HEK293 (cell line): ENCODE measurements around the gene C19orf53.

Source experiments
- GLIS1 ChIP-seq: fragments of 450-650 bp; formaldehyde crosslinking; IDR thresholded peaks from 2 replicates; pipeline ENCODE4 v1.5.1; 2016; ENCODE audit warnings: missing biosample characterization, missing genetic modification characterization
- HOXD13 ChIP-seq: sonication (generic); formaldehyde crosslinking; IDR thresholded peaks from 2 replicates; pipeline ENCODE4 v1.8.0; 2022; ENCODE audit warnings: missing genetic modification reagents, borderline replicate concordance
- KLF10 ChIP-seq: fragments of 450-650 bp; IDR thresholded peaks from 2 replicates; pipeline ENCODE4 v1.5.1; 2018; ENCODE audit warnings: missing biosample characterization, mild to moderate bottlenecking, missing genetic modification characterization
- KLF8 ChIP-seq: fragments of 450-650 bp; formaldehyde crosslinking; IDR thresholded peaks from 2 replicates; pipeline ENCODE4 v1.5.1; 2016; ENCODE audit warnings: missing biosample characterization, missing genetic modification characterization
- SP7 ChIP-seq: fragments of 450-650 bp; formaldehyde crosslinking; IDR thresholded peaks from 2 replicates; pipeline ENCODE4 v1.5.1; 2016; ENCODE audit warnings: missing biosample characterization, missing genetic modification characterization
- YY1 ChIP-seq: fragments of 450-650 bp; formaldehyde crosslinking; IDR thresholded peaks from 2 replicates; pipeline ENCODE4 v1.5.1; 2018; ENCODE audit warnings: missing biosample characterization, missing genetic modification characterization
- ZBTB20 ChIP-seq: fragments of 450-650 bp; formaldehyde crosslinking; IDR thresholded peaks from 2 replicates; pipeline ENCODE4 v1.5.1; 2016; ENCODE audit warnings: missing biosample characterization, missing genetic modification characterization
- ZBTB48 ChIP-seq: fragments of 450-650 bp; formaldehyde crosslinking; IDR thresholded peaks from 2 replicates; pipeline ENCODE4 v1.5.1; 2016; ENCODE audit warnings: missing biosample characterization, missing genetic modification characterization
- ZNF121 ChIP-seq: fragments of 450-650 bp; formaldehyde crosslinking; IDR thresholded peaks from 2 replicates; pipeline ENCODE4 v1.5.1; 2016; ENCODE audit warnings: missing biosample characterization, missing genetic modification characterization
- ZNF146 ChIP-seq: fragments of 450-650 bp; formaldehyde crosslinking; IDR thresholded peaks from 2 replicates; pipeline ENCODE4 v1.5.1; 2016; ENCODE audit warnings: missing biosample characterization, missing genetic modification characterization
- ZNF335 ChIP-seq: fragments of 450-650 bp; formaldehyde crosslinking; conservative IDR thresholded peaks from 2 replicates; pipeline ENCODE4 v1.5.1; 2016; ENCODE audit warnings: missing biosample characterization, missing genetic modification characterization
- ZNF416 ChIP-seq: fragments of 450-650 bp; formaldehyde crosslinking; IDR thresholded peaks from 2 replicates; pipeline ENCODE4 v1.5.1; 2016; ENCODE audit warnings: missing biosample characterization, missing genetic modification characterization
- ZNF473 ChIP-seq: fragments of 450-650 bp; formaldehyde crosslinking; IDR thresholded peaks from 2 replicates; pipeline ENCODE4 v1.5.1; 2017; ENCODE audit warnings: missing biosample characterization, missing genetic modification characterization
- ZNF610 ChIP-seq: fragments of 450-650 bp; formaldehyde crosslinking; IDR thresholded peaks from 2 replicates; pipeline ENCODE4 v1.5.1; 2016; ENCODE audit warnings: missing biosample characterization, missing genetic modification characterization, borderline replicate concordance
- ZNF629 ChIP-seq: fragments of 450-650 bp; formaldehyde crosslinking; IDR thresholded peaks from 2 replicates; pipeline ENCODE4 v1.5.1; 2017; ENCODE audit warnings: missing biosample characterization, missing genetic modification characterization
- ZNF654 ChIP-seq: fragments of 450-650 bp; formaldehyde crosslinking; IDR thresholded peaks from 2 replicates; pipeline ENCODE4 v1.5.1; 2016; ENCODE audit warnings: low read depth, missing biosample characterization, missing genetic modification characterization
- ZNF660 ChIP-seq: fragments of 450-650 bp; IDR thresholded peaks from 2 replicates; pipeline ENCODE4 v1.5.1; 2018; ENCODE audit warnings: missing biosample characterization, mild to moderate bottlenecking, missing genetic modification characterization
- ZNF664 ChIP-seq: fragments of 450-650 bp; formaldehyde crosslinking; IDR thresholded peaks from 2 replicates; pipeline ENCODE4 v1.5.1; 2016; ENCODE audit warnings: missing biosample characterization, missing genetic modification characterization
- ZNF785 ChIP-seq: fragments of 450-650 bp; formaldehyde crosslinking; IDR thresholded peaks from 2 replicates; pipeline ENCODE4 v1.5.1; 2016; ENCODE audit warnings: missing biosample characterization, missing genetic modification characterization
- TF ChIP-seq, protein P1 (sequence below): fragments of 450-650 bp; formaldehyde crosslinking; IDR thresholded peaks from 2 replicates; pipeline ENCODE4 v1.5.1; 2016; ENCODE audit warnings: missing biosample characterization, missing genetic modification characterization
- TF ChIP-seq, protein P2 (sequence below): fragments of 450-650 bp; formaldehyde crosslinking; IDR thresholded peaks from 2 replicates; pipeline ENCODE4 v1.5.1; 2017; ENCODE audit warnings: missing biosample characterization, missing genetic modification characterization
- TF ChIP-seq, protein P3 (sequence below): fragments of 450-650 bp; formaldehyde crosslinking; IDR thresholded peaks from 2 replicates; pipeline ENCODE4 v1.5.1; 2017; ENCODE audit warnings: missing biosample characterization, missing genetic modification characterization
- TF ChIP-seq, protein P4 (sequence below): fragments of 450-650 bp; formaldehyde crosslinking; IDR thresholded peaks from 2 replicates; pipeline ENCODE4 v1.5.1; 2017; ENCODE audit warnings: missing biosample characterization, mild to moderate bottlenecking, missing genetic modification characterization, moderate library complexity
- TF ChIP-seq, protein P5 (sequence below): fragments of 450-650 bp; formaldehyde crosslinking; IDR thresholded peaks from 2 replicates; pipeline ENCODE4 v1.5.1; 2016; ENCODE audit warnings: missing biosample characterization, missing genetic modification characterization, low read depth
- TF ChIP-seq, protein P6 (sequence below): fragments of 450-650 bp; formaldehyde crosslinking; IDR thresholded peaks from 2 replicates; pipeline ENCODE4 v1.5.1; 2017; ENCODE audit warnings: missing biosample characterization, missing genetic modification characterization
- TF ChIP-seq, protein P7 (sequence below): fragments of 450-650 bp; formaldehyde crosslinking; IDR thresholded peaks from 2 replicates; pipeline ENCODE4 v1.5.1; 2016; ENCODE audit warnings: missing biosample characterization, missing genetic modification characterization

Gene C19orf53

DNA sequence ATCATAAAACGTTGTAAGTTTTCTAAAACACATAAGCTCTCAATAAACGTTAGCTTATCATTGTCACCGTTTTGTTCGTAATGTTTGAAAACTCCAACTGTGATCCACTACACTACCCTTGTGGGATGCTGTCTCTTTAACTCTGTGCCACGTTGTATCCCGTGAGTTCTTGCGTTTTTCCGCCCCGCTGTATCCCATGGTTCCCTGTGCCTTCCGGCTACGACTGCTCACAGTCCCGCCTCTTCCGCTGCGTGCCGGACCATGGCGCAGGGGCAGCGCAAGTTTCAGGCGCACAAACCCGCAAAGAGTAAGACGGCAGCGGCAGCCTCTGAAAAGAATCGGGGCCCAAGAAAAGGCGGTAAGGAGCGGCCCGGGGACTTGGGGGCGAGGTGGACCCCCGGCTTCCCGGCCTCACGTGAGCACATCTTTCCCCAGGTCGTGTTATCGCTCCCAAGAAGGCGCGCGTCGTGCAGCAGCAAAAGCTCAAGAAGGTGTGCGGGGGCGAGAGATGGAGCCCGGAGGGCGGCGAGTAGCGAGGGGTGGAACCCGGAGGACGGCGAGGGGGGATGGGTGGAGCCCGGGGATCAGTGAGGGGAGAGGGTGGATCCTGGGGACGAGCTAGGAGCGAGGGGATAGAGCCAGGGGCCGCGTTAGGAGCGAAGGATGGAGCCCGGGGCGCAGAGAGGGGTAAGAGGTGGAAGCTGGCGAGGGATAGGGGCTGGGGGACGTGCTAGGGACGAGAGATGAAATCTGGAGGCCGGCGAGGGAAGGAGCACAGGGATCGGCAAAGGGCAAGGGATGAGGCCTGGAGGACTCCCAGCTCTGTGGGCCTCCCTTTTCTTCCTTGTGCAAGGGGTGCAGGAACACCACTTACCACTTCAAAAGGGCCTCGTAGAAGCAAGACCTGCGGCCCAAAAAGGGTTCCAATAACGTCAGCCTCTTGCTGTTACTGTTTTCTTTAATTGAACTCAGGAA is at the start of gene C19orf53 (continued):
- TF ChIP-seq ZNF146 (peak; percentile 13; the same call in 1 of the 2 replicates), ZBTB20 (tag by site-specific recombination) (peak; percentile 91), HOXD13 (no peak), KLF8 (tag by site-specific recombination) (peak; percentile 86), YY1 (tag by site-specific recombination) (peak; percentile 86), ZNF121 (tag by site-specific recombination) (no peak; the same call in 1 of the 2 replicates), ZBTB48 (tag by site-specific recombination) (peak; percentile 97), ZNF416 (tag by site-specific recombination) (no peak), KLF10 (tag by site-specific recombination) (peak; percentile 37; the same call in 1 of the 2 replicates), GLIS1 (tag by site-specific recombination) (peak; percentile 25; the same call in 1 of the 2 replicates), ZNF610 (tag by site-specific recombination) (peak; percentile 58), ZNF629 (tag by site-specific recombination) (peak; percentile 92), ZNF785 (tag by site-specific recombination) (0 out of 2 replicates have a peak, but pooled peaks have one; percentile 23), SP7 (tag by site-specific recombination) (peak; percentile 86), ZNF660 (tag by site-specific recombination) (0 out of 2 replicates have a peak, but pooled peaks have one; percentile 66), ZNF473 (tag by site-specific recombination) (no peak), ZNF335 (tag by site-specific recombination) (peak; percentile 86), ZNF664 (tag by site-specific recombination) (peak; percentile 39; the same call in 1 of the 2 replicates), ZNF654 (tag by site-specific recombination) (no peak)
- TF ChIP-seq, protein P1, sequence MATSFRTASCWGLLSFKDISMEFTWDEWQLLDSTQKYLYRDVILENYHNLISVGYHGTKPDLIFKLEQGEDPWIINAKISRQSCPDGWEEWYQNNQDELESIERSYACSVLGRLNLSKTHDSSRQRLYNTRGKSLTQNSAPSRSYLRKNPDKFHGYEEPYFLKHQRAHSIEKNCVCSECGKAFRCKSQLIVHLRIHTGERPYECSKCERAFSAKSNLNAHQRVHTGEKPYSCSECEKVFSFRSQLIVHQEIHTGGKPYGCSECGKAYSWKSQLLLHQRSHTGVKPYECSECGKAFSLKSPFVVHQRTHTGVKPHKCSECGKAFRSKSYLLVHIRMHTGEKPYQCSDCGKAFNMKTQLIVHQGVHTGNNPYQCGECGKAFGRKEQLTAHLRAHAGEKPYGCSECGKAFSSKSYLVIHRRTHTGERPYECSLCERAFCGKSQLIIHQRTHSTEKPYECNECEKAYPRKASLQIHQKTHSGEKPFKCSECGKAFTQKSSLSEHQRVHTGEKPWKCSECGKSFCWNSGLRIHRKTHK (tag by site-specific recombination) = no peak
- TF ChIP-seq, protein P2, sequence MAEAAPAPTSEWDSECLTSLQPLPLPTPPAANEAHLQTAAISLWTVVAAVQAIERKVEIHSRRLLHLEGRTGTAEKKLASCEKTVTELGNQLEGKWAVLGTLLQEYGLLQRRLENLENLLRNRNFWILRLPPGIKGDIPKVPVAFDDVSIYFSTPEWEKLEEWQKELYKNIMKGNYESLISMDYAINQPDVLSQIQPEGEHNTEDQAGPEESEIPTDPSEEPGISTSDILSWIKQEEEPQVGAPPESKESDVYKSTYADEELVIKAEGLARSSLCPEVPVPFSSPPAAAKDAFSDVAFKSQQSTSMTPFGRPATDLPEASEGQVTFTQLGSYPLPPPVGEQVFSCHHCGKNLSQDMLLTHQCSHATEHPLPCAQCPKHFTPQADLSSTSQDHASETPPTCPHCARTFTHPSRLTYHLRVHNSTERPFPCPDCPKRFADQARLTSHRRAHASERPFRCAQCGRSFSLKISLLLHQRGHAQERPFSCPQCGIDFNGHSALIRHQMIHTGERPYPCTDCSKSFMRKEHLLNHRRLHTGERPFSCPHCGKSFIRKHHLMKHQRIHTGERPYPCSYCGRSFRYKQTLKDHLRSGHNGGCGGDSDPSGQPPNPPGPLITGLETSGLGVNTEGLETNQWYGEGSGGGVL = peak; percentile 93
- TF ChIP-seq, protein P3, sequence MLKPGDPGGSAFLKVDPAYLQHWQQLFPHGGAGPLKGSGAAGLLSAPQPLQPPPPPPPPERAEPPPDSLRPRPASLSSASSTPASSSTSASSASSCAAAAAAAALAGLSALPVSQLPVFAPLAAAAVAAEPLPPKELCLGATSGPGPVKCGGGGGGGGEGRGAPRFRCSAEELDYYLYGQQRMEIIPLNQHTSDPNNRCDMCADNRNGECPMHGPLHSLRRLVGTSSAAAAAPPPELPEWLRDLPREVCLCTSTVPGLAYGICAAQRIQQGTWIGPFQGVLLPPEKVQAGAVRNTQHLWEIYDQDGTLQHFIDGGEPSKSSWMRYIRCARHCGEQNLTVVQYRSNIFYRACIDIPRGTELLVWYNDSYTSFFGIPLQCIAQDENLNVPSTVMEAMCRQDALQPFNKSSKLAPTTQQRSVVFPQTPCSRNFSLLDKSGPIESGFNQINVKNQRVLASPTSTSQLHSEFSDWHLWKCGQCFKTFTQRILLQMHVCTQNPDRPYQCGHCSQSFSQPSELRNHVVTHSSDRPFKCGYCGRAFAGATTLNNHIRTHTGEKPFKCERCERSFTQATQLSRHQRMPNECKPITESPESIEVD (tag by site-specific recombination) = peak; percentile 55
- TF ChIP-seq, protein P4, sequence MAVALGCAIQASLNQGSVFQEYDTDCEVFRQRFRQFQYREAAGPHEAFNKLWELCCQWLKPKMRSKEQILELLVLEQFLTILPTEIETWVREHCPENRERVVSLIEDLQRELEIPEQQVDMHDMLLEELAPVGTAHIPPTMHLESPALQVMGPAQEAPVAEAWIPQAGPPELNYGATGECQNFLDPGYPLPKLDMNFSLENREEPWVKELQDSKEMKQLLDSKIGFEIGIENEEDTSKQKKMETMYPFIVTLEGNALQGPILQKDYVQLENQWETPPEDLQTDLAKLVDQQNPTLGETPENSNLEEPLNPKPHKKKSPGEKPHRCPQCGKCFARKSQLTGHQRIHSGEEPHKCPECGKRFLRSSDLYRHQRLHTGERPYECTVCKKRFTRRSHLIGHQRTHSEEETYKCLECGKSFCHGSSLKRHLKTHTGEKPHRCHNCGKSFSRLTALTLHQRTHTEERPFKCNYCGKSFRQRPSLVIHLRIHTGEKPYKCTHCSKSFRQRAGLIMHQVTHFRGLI (tag by site-specific recombination) = peak; percentile 40; the same call in 1 of the 2 replicates
- TF ChIP-seq, protein P5, sequence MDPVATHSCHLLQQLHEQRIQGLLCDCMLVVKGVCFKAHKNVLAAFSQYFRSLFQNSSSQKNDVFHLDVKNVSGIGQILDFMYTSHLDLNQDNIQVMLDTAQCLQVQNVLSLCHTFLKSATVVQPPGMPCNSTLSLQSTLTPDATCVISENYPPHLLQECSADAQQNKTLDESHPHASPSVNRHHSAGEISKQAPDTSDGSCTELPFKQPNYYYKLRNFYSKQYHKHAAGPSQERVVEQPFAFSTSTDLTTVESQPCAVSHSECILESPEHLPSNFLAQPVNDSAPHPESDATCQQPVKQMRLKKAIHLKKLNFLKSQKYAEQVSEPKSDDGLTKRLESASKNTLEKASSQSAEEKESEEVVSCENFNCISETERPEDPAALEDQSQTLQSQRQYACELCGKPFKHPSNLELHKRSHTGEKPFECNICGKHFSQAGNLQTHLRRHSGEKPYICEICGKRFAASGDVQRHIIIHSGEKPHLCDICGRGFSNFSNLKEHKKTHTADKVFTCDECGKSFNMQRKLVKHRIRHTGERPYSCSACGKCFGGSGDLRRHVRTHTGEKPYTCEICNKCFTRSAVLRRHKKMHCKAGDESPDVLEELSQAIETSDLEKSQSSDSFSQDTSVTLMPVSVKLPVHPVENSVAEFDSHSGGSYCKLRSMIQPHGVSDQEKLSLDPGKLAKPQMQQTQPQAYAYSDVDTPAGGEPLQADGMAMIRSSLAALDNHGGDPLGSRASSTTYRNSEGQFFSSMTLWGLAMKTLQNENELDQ (tag by site-specific recombination) = no peak
- TF ChIP-seq, protein P6, sequence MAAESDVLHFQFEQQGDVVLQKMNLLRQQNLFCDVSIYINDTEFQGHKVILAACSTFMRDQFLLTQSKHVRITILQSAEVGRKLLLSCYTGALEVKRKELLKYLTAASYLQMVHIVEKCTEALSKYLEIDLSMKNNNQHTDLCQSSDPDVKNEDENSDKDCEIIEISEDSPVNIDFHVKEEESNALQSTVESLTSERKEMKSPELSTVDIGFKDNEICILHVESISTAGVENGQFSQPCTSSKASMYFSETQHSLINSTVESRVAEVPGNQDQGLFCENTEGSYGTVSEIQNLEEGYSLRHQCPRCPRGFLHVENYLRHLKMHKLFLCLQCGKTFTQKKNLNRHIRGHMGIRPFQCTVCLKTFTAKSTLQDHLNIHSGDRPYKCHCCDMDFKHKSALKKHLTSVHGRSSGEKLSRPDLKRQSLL = peak; percentile 87; the same call in 1 of the 2 replicates
- TF ChIP-seq, protein P7, sequence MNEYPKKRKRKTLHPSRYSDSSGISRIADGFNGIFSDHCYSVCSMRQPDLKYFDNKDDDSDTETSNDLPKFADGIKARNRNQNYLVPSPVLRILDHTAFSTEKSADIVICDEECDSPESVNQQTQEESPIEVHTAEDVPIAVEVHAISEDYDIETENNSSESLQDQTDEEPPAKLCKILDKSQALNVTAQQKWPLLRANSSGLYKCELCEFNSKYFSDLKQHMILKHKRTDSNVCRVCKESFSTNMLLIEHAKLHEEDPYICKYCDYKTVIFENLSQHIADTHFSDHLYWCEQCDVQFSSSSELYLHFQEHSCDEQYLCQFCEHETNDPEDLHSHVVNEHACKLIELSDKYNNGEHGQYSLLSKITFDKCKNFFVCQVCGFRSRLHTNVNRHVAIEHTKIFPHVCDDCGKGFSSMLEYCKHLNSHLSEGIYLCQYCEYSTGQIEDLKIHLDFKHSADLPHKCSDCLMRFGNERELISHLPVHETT = peak; percentile 98
